ENCODE results near the gene XIRP1. TPM values are rescaled to one million over a fixed set of nuclear protein-coding genes. Genes with fewer than 3 reads are reported as not detected.

XIRP1 gene
- total and polyA plus RNA-seq, 2 donors (not counting 1 experiment from before 2014, with no cell fraction given), result 0.05 TPM; not detected in 1

DNA sequence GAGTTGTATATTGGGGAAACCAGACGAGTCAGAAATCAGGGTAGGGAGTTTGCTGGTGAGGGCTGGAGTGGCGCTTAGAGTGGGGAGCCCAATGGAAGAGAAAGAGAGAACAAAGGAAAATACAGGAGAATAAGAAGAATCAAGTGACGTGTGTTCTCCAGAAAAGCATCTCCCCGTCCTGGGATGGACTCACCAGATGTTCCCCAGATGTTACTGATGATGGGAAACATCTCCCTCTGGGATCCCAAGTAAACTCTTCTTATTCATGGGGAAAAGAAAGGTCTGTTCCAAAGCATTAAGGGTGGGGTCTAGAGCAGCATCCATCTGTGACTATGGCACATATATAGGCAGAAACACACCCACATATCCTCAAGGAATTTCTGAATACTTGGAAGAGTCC, 36.0 kb downstream of the XIRP1 start:
- Histone ChIP-seq H2AFZ (ENCODE audit: low read length) (no peak overlapping the region), H3K4me3 (replicated peaks in 1 of 4; ENCODE audit: control extremely low read depth in 1 of 4, insufficient read depth in 1 of 4, low read depth in 3 of 4, low read length in 4 of 4) (no peak overlapping the region), H3K4me1 (ENCODE audit: control insufficient read depth, extremely low read depth, insufficient read depth, low read length) (peaks cover 6% of the 10 kb centered on the region), H3K9ac (ENCODE audit: insufficient read depth, low read length) (no peak overlapping the region), H3K36me3 (ENCODE audit: control insufficient read depth, insufficient read depth, low read length) (no peaks in the 10 kb centered on the region), H3K27me3 (ENCODE audit: control insufficient read depth, insufficient read depth, low read length) (no peaks in the 10 kb centered on the region), H3K9me3 (ENCODE audit: control insufficient read depth, insufficient read depth, low read depth, low read length) (no peaks in the 10 kb centered on the region), H4K20me1 (ENCODE audit: control insufficient read depth, extremely low read depth, insufficient read depth, low read length) (no peaks in the 10 kb centered on the region), H3K4me2 (ENCODE audit: extremely low read depth, insufficient read depth, low read length) (no peak overlapping the region), H3K79me2 (ENCODE audit: control insufficient read depth, insufficient read depth, low read length) (peaks cover 19% of the 10 kb centered on the region), H3K27ac (ENCODE audit: insufficient read depth, low read length) (no peak overlapping the region)
- DNase-seq (ENCODE audit: low read depth in 2 of 2), result peak in 1 of 2 donors; percentile 30
- TF ChIP-seq, protein P1, sequence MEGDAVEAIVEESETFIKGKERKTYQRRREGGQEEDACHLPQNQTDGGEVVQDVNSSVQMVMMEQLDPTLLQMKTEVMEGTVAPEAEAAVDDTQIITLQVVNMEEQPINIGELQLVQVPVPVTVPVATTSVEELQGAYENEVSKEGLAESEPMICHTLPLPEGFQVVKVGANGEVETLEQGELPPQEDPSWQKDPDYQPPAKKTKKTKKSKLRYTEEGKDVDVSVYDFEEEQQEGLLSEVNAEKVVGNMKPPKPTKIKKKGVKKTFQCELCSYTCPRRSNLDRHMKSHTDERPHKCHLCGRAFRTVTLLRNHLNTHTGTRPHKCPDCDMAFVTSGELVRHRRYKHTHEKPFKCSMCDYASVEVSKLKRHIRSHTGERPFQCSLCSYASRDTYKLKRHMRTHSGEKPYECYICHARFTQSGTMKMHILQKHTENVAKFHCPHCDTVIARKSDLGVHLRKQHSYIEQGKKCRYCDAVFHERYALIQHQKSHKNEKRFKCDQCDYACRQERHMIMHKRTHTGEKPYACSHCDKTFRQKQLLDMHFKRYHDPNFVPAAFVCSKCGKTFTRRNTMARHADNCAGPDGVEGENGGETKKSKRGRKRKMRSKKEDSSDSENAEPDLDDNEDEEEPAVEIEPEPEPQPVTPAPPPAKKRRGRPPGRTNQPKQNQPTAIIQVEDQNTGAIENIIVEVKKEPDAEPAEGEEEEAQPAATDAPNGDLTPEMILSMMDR (conservative IDR thresholded peaks at IDR 0.05 in 1 of 2, IDR thresholded peaks at IDR 0.05 in 1 of 2; ENCODE audit: low read depth in 1 of 2, low read length in 2 of 2), result no peak
- TF ChIP-seq EZH2 (IDR thresholded peaks at IDR 0.05; ENCODE audit: low read length, missing control alignments), result no peak

DNA sequence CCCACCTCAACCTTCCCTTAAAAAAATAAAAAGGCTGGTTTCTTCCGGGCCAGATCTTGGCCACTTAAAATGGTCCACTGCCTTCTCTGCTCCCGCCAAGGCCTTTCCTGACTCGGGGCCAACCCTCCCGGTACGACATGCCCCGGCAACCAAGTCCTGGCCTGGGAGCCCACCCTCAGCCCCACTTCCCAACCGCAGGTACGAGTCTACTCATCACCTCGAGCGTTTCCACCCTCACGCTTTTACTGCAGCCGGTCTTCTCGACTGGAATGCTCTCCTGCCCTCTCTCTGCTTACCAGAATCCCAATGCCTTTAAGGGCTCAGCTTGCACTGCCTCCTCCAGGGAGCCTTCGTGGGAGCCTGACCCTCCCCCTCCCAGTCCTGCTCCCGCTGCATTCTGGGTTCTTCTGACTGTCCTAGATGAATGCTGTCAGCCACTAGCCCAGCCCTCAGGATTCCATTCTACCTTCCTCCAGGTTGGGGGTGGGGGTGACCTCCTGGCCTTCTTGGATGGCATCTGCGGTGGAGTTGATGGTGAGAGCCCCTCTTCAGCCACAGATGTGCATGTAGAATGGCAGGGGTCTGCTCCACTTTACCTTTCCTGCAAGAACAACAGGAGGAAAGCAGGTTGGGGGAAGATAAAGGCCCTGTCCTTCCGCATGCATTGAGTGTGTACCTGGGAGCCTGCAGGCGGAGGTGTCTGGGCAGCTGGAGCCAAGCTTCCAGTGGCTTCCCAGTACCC, 37.9 kb downstream of the XIRP1 start:
- no peak overlapping the region for H2AFZ ChIP-seq (ENCODE audit: low read length)

DNA sequence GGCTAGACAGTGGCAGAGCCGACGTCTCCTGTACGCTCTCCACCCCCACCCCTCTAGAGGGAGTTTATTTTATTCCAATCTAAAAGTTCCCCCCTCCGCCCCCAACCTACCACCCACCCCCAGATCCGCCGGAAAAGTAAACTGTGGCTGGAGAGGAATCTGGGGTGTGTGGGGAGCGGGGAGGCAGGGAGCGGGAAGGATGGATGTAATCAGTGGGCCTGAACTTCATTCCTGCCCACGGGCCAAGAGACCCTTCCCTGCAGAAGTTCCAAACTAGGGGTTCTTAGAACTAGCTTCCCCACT, 38.5 kb downstream of the XIRP1 start:
- H3K4me2 ChIP-seq (ENCODE audit: extremely low read depth, insufficient read depth, low read length), result no peak overlapping the region
- no peaks in the 10 kb centered on the region for H3K9me3 ChIP-seq (ENCODE audit: control insufficient read depth, insufficient read depth, low read depth, low read length)
- TF ChIP-seq, protein P1 (conservative IDR thresholded peaks at IDR 0.05 in 1 of 2, IDR thresholded peaks at IDR 0.05 in 1 of 2; ENCODE audit: low read depth in 1 of 2, low read length in 2 of 2), result no peak
- TF ChIP-seq EZH2 (IDR thresholded peaks at IDR 0.05; ENCODE audit: low read length, missing control alignments), result no peak
- no peaks in the 10 kb centered on the region for H3K36me3 ChIP-seq (ENCODE audit: control insufficient read depth, insufficient read depth, low read length)
- peak overlapping the region in 1 of 4 experiments; percentile 51 for H3K4me3 ChIP-seq (replicated peaks in 1 of 4; ENCODE audit: control extremely low read depth in 1 of 4, insufficient read depth in 1 of 4, low read depth in 3 of 4, low read length in 4 of 4)
- DNase-seq (ENCODE audit: low read depth in 2 of 2), result no peak
- peak overlapping the region; percentile 49 for H3K27ac ChIP-seq (ENCODE audit: insufficient read depth, low read length)
- no peaks in the 10 kb centered on the region for H4K20me1 ChIP-seq (ENCODE audit: control insufficient read depth, extremely low read depth, insufficient read depth, low read length)
- no peak overlapping the region for H2AFZ ChIP-seq (ENCODE audit: low read length)
- H3K27me3 ChIP-seq (ENCODE audit: control insufficient read depth, insufficient read depth, low read length), result no peaks in the 10 kb centered on the region
- H3K79me2 ChIP-seq (ENCODE audit: control insufficient read depth, insufficient read depth, low read length), result peaks cover 36% of the 10 kb centered on the region
- peaks cover 27% of the 10 kb centered on the region for H3K4me1 ChIP-seq (ENCODE audit: control insufficient read depth, extremely low read depth, insufficient read depth, low read length)
- peak overlapping the region; percentile 52 for H3K9ac ChIP-seq (ENCODE audit: insufficient read depth, low read length)

More for the DNA sequence above, 37.9 kb downstream of the XIRP1 start:
- Histone ChIP-seq H3K9me3 (ENCODE audit: control insufficient read depth, insufficient read depth, low read depth, low read length) (no peaks in the 10 kb centered on the region), H3K79me2 (ENCODE audit: control insufficient read depth, insufficient read depth, low read length) (peaks cover 30% of the 10 kb centered on the region), H3K4me2 (ENCODE audit: extremely low read depth, insufficient read depth, low read length) (no peak overlapping the region), H4K20me1 (ENCODE audit: control insufficient read depth, extremely low read depth, insufficient read depth, low read length) (no peaks in the 10 kb centered on the region), H3K4me3 (replicated peaks in 1 of 4; ENCODE audit: control extremely low read depth in 1 of 4, insufficient read depth in 1 of 4, low read depth in 3 of 4, low read length in 4 of 4) (peak overlapping the region in 1 of 4 experiments; percentile 51), H3K27me3 (ENCODE audit: control insufficient read depth, insufficient read depth, low read length) (no peaks in the 10 kb centered on the region), H3K4me1 (ENCODE audit: control insufficient read depth, extremely low read depth, insufficient read depth, low read length) (peaks cover 24% of the 10 kb centered on the region), H3K27ac (ENCODE audit: insufficient read depth, low read length) (no peak overlapping the region), H3K9ac (ENCODE audit: insufficient read depth, low read length) (no peak overlapping the region), H3K36me3 (ENCODE audit: control insufficient read depth, insufficient read depth, low read length) (no peaks in the 10 kb centered on the region)
- TF ChIP-seq EZH2 (IDR thresholded peaks at IDR 0.05; ENCODE audit: low read length, missing control alignments), result no peak
- TF ChIP-seq, protein P1 (conservative IDR thresholded peaks at IDR 0.05 in 1 of 2, IDR thresholded peaks at IDR 0.05 in 1 of 2; ENCODE audit: low read depth in 1 of 2, low read length in 2 of 2), result no peak
- peak in 1 of 2 donors; percentile 33 for DNase-seq (ENCODE audit: low read depth in 2 of 2)

Measured in fibroblast of lung (primary cell).